Effector CD4-positive, alpha-beta T cell (primary cell): ENCODE measurements around the gene TTLL11.
"Not testable (repeated sequence)": the region's sequence is repeated elsewhere in the genome, so short reads cannot be mapped to it uniquely, and the experiment has no call there.

ENCODE experiments used
- DNase-seq: peaks from one replicate; pipeline ENCODE4 v3.0.0-alpha.2; 2020

Gene TTLL11

GRCh38 chr9:122080986-122081385 lies 12.1 kb downstream of the TTLL11 start:
- DNase-seq = no peak

DNA sequence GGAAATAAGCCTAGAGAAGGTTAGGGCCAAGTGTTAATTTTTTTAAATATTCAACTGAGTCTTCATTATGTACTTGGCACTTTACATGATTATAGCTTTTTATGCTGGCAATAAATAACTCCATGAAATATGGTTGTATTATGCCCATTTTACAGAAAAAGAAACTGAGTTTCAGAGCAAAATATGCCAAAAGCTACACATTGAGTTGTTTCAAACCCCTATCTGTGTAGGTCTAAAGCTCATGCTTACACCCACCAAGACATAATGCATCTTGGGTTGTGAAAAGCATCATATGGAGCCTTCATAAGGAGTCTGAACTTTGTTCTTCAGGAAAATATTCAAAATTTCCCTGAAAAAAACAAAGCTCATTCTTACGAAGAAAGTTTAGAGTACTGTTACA lies 14.6 kb downstream of the TTLL11 start:
- DNase-seq = no peak

DNA sequence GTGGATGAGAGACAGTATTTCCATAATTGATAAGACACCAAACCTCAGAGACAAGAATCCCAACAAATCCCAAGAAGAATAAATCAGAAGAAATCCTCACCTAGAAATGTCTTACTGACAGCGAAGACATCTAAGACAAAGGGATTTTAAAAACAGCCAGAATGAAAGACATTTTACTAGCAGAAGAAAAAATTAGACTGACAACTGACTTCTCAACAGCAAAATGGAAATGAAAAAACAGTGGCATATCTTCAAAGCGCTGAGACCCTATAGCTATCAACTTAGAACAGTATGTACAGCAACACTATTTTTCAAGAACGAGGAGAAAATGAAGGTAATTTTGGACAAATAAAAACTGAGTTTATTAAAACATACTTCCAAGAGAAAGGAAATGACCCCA lies 16.3 kb downstream of the TTLL11 start:
- DNase-seq = no peak

GRCh38 chr9:122076117-122076516 lies 17.0 kb downstream of the TTLL11 start:
- no peak for DNase-seq

DNA sequence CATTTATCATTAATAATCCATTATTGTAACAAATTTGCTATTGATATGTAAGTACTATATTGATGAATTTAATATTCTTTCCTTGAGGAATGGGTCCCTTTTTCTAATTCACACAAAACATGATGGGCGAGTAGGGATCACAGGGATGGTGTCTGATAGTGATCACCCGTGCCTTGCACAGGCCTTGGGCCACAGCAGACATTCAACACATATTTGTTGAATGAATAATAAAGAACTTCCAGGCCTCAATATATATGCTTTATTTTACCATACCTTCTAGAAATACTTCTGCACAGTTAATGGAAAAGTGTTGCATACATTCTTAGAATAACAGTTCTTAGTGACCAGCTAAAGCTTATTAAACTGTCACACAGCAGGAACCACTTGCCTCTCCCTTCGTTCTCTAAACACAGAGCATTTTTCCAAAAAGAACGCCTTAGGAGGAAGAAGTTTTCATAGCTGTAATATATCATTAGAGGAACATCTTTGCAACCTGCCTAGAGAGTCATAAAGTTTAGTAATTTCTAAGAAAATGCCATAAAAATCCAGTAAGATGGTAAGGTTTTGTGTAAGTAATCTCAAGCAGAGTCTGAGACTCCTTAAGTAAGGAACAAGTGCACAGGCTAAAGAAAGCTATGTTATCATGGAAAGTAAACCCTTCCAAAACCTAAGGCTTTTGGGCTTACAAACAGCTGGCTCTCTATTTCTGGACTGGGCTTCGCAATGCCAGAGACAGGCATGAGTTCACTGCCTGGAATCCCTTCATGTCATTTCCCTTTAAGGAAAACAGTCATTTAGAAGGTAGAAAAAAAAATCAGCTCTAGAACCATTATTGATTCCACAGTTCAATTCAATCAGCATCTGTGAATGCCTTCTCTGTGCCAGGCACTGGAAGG lies 17.7 kb downstream of the TTLL11 start:
- no peak for DNase-seq

DNA sequence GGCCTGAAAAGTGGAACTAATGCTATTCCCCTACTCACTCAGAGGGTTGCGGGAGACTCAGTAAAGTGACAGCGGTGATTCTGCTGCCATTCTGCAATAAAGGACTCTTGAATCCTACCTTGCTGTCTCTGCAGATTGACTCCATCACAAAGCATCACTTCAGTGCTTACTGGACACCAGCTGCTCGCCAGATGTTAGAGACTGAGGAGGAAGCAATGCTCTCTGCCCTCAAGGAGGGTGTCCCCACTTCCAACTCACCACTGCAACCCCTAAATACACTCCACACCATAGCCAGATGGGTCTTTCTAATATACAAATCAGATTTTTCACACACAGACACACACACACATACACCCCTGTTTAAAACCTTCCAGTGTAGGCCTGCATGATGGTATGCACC lies 21.4 kb downstream of the TTLL11 start:
- no peak for DNase-seq

DNA sequence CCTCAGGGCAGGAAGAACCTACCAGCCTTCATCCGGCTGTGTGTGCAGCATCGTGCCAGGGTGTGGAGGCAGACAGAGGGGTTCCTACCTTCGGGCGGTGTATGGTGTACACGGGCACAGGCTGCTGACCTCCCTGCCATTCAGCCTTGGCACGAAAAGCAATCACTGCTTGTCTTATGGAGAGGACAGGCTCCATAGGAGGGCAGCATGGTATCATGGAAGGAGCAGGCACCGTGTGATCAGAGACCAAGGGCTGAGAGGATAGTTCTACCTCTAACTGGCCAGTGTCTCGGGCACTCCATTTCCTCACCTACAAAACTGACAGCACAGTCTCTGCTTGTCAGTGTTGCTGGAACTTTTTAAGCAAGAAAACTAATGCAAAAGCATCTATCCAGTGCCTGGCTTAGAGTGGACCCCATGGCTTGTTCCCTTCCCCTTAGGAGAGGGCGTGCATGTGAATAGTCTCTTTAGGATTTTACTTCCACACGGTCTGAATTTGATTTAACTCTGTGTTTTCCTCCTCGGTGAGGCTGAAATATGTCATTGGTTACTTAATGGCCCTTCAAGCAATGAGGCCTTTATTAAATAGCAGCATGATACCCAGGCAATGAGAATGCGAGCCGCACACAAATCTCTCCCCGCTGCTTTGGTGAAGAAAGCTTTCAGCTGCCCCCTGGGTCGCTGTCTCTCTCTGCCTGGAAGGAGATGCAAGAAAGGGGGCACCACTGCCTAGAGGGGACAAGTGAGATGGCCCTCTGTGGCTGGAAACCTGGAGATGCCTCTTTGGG lies 22.2 kb downstream of the TTLL11 start:
- no peak for DNase-seq

GRCh38 chr9:122066680-122067079 lies 26.4 kb downstream of the TTLL11 start:
- not testable (repeated sequence) for DNase-seq

- DNase-seq = no peak
Observed at GRCh38 chr9:122065923-122066629, 27.0 kb downstream of the TTLL11 start.

GRCh38 chr9:122060481-122060880 lies 32.6 kb downstream of the TTLL11 start:
- no peak for DNase-seq

DNA sequence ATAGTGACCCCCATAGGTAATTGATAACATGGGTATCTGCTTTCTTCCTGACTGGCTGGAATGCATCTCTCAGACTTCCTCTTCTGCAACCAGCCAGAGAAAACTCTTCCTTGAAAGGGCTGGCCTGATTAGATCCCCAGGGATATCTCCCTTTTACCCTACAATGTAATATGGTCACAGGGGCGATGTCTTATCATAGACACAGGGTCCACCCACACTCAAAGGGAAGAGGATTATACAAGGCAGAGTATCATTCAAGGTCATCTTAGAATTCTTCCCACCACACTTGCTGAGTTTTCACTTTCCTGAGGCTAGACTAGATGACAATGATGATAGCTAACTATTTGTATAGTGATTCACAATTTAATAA lies 33.2 kb downstream of the TTLL11 start:
- DNase-seq = no peak

DNA sequence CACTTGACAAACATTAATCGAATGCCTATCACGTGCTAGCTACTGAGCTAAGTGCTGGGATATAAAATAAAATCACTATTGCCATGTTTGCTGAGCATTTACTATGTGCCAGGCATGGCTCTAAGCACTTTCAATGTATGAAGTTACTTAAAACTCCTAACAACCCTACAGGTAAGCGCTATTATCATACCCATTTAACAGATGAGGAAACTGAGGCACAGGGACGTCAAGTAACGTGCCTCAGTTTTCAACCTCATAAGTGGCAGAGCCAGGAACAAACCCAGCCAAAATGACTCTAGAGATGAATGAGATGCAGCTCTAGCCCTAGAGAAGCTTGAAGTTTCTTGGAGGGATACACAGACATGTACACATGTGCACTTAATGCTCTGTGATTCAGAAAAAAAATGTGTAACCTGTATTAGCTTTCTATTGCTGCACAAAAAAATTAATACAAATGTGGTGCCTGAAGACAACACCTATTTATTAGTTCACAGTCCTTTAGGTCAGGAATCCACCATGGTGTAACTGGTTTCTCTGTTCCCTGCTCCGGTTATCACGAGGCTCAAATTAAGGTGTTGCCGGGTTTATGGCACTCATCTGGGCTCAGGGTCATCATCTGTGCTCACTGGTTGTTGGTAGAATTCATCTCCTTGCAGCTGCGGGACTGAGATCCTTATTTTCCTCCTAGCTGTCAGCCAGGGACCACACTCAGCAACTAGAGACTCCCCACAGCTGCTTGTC lies 33.7 kb downstream of the TTLL11 start:
- no peak for DNase-seq

DNA sequence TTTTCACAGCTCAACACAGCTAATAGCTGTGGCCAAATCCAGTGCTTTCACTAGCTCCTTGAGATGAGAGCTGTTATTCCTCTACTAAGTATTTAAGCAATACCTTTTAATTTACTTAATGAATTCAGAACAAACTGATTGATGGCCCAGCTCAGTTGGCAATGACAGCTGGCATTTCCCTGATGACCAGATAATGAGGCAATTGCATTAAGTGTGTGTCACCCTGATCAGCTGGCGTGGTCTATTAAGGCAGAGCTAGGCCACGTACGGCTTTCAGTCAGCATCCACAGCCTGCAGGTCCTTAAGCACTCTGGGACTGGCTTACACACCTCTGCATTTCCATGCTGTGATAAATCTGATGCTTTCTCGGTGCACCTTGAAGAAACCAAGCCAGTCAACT lies 34.4 kb downstream of the TTLL11 start:
- DNase-seq = no peak

- DNase-seq = no peak
Observed at GRCh38 chr9:122058051-122058450, 35.1 kb downstream of the TTLL11 start.

GRCh38 chr9:122057211-122057610 lies 35.9 kb downstream of the TTLL11 start:
- DNase-seq = no peak

GRCh38 chr9:122056484-122056883 lies 36.6 kb downstream of the TTLL11 start:
- no peak for DNase-seq

DNA sequence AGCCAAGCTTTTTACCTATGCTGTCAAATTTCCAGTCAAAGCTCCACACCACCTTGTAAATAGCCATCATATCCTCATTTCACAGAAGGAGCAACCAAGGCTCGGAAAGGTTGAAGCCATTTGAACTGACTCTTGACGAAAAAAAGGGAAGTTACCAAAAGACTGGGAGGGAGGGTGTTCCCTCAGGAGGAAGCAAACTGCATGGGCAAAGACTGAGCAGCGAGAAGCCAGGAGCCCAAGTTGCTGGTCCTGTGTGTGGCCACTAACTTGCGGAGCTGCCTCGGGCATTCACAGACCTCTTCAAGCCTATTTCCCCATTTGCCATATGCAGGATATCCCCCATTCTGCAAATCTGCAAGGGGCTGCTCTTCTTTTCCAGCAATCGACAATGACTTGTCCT lies 37.4 kb downstream of the TTLL11 start:
- DNase-seq = no peak

- no peak for DNase-seq
Observed at GRCh38 chr9:122053567-122054350, 39.3 kb downstream of the TTLL11 start.

DNA sequence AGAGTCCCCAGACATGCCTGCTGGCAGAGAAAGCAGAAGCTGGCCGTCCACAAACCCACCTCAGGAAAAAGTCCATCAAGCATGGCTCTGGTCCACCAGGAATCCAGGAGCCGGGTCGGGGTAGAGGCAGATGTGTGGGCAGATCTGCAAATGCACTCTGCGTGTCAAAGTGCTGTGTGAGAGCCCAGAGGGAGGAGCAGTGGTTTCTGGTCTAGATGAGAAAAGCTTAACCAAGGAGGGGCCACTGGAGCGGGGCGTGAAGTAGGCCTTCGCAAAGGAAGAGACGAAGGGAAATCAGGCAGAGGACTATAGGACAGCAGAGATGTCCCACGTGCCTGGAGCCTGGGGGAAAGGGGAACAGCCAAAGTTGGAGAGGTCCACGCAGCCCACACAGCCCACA lies 40.0 kb downstream of the TTLL11 start:
- no peak for DNase-seq

DNA sequence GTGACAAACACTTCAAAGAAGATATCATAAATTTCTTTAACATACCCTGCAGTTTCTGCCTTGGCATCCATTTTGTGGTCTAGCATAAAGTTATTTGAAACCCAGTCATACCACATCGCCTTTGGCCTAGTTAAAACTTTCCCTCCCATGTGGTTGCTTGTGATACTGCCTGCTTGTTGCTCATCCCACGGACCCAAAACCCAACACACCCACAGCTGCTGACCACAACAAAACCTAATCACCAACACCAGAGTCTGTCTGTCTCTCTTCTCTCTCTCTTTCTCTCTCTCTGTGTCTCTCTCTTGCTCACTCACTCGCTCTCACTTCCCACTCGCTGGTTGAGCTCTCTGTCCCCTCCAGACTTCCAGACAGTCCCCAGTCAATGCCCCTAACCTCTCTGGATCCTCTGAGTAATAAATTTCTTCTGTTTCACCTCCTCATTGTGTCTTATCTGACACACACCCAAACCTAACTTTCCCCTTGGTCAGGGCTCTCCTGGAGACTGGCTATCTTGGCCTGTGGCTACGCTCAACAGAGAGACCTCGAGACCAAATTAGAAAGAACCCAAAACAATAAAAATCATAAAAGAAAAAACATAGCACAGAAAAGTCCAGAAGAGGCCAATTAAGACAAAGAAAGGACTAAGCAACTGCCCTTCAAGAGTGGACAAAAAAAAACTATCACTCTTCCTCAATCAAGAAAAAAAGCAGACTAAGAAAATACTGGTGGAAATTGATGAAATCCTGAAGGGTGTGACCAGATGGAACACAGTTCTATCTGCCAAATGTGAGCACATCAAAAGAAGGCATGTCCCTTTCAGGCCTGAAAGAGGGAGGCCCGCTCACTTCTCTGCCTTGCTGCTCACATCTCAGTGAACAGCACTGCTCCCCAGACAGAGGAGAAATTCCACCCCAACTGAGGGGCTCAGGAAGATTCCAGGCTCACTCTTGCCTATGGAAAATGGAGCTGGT lies 41.5 kb downstream of the TTLL11 start:
- no peak for DNase-seq

GRCh38 chr9:122050167-122050566 lies 42.9 kb downstream of the TTLL11 start:
- no peak for DNase-seq
